Measurements from ENCODE around the gene RAB32.
"Not testable (repeated sequence)": the region's sequence is repeated elsewhere in the genome, so short reads cannot be mapped to it uniquely, and the experiment has no call there.

The RAB32 gene

GRCh38 chr6:146551545-146551944 is 7.9 kb downstream of the RAB32 start:
- Histone ChIP-seq H3K27me3 (ENCODE audit: low read depth) (no peaks in the 10 kb centered on the region), H3K9me3 (no peaks in the 10 kb centered on the region), H3K4me3 (no peak overlapping the region), H3K4me1 (no peaks in the 10 kb centered on the region), H3K36me3 (replicated peaks) (no peaks in the 10 kb centered on the region)
- in situ Hi-C loops (cut with MboI; ENCODE audit: low sequenced_read_pairs), result no loop called here
- DNase-seq (ENCODE audit: low spot score in 2 of 2), result no peak

- H3K36me3 ChIP-seq (replicated peaks), result no peaks in the 10 kb centered on the region
- in situ Hi-C loops (cut with MboI; ENCODE audit: low sequenced_read_pairs), result no loop called here
Measured at GRCh38 chr6:146553377-146554135, 9.9 kb downstream of the RAB32 start.

GRCh38 chr6:146560607-146561006 is 17.0 kb downstream of the RAB32 start:
- Histone ChIP-seq H3K36me3 (replicated peaks) (no peaks in the 10 kb centered on the region), H3K4me1 (no peaks in the 10 kb centered on the region), H3K27me3 (ENCODE audit: low read depth) (0 out of 2 replicates have a peak, but pooled peaks cover 6% of the 10 kb centered on the region), H3K9me3 (no peaks in the 10 kb centered on the region), H3K4me3 (no peak overlapping the region)
- no peak for DNase-seq (ENCODE audit: low spot score in 2 of 2)
- in situ Hi-C loops (cut with MboI; ENCODE audit: low sequenced_read_pairs), result no loop called here

More at GRCh38 chr6:146553377-146554135, 9.9 kb downstream of the RAB32 start:
- Histone ChIP-seq H3K9me3 (no peaks in the 10 kb centered on the region), H3K27me3 (ENCODE audit: low read depth) (no peaks in the 10 kb centered on the region), H3K4me1 (no peaks in the 10 kb centered on the region), H3K4me3 (no peak overlapping the region)
- no peak for DNase-seq (ENCODE audit: low spot score in 2 of 2)

- H3K9me3 ChIP-seq; H3K4me1 ChIP-seq; DNase-seq (ENCODE audit: low spot score in 2 of 2); H3K27me3 ChIP-seq (ENCODE audit: low read depth); H3K4me3 ChIP-seq; H3K36me3 ChIP-seq (replicated peaks); in situ Hi-C loops (cut with MboI; ENCODE audit: low sequenced_read_pairs): not testable (repeated sequence)
Measured at GRCh38 chr6:146566661-146567060, 23.0 kb downstream of the RAB32 start.

GRCh38 chr6:146568619-146569018 is 25.0 kb downstream of the RAB32 start:
- in situ Hi-C loops (cut with MboI; ENCODE audit: low sequenced_read_pairs); H3K9me3 ChIP-seq; H3K36me3 ChIP-seq (replicated peaks); H3K27me3 ChIP-seq (ENCODE audit: low read depth); H3K4me3 ChIP-seq; H3K4me1 ChIP-seq; DNase-seq (ENCODE audit: low spot score in 2 of 2): not testable (repeated sequence)

- in situ Hi-C loops (cut with MboI; ENCODE audit: low sequenced_read_pairs), result no loop called here
- no peaks in the 10 kb centered on the region for H3K4me1 ChIP-seq
- H3K36me3 ChIP-seq (replicated peaks), result no peaks in the 10 kb centered on the region
- no peak for DNase-seq (ENCODE audit: low spot score in 2 of 2)
- no peak overlapping the region for H3K4me3 ChIP-seq
- H3K27me3 ChIP-seq (ENCODE audit: low read depth), result no peaks in the 10 kb centered on the region
- no peaks in the 10 kb centered on the region for H3K9me3 ChIP-seq
Measured at GRCh38 chr6:146574211-146574610, 30.6 kb downstream of the RAB32 start.

- Histone ChIP-seq H3K36me3 (replicated peaks) (no peaks in the 10 kb centered on the region), H3K4me3 (no peak overlapping the region), H3K27me3 (ENCODE audit: low read depth) (no peaks in the 10 kb centered on the region), H3K4me1 (no peaks in the 10 kb centered on the region), H3K9me3 (no peaks in the 10 kb centered on the region)
- no peak for DNase-seq (ENCODE audit: low spot score in 2 of 2)
- in situ Hi-C loops (cut with MboI; ENCODE audit: low sequenced_read_pairs), result no loop called here
Measured at GRCh38 chr6:146578054-146578453, 34.4 kb downstream of the RAB32 start.

GRCh38 chr6:146581968-146582367 is 38.3 kb downstream of the RAB32 start:
- no peaks in the 10 kb centered on the region for H3K4me1 ChIP-seq
- no peaks in the 10 kb centered on the region for H3K9me3 ChIP-seq
- H3K36me3 ChIP-seq (replicated peaks), result no peaks in the 10 kb centered on the region
- H3K27me3 ChIP-seq (ENCODE audit: low read depth), result no peaks in the 10 kb centered on the region
- DNase-seq (ENCODE audit: low spot score in 2 of 2), result no peak
- H3K4me3 ChIP-seq, result no peak overlapping the region
- in situ Hi-C loops (cut with MboI; ENCODE audit: low sequenced_read_pairs), result no loop called here

- Histone ChIP-seq H3K27me3 (ENCODE audit: low read depth) (no peaks in the 10 kb centered on the region), H3K9me3 (no peaks in the 10 kb centered on the region), H3K36me3 (replicated peaks) (no peaks in the 10 kb centered on the region), H3K4me3 (no peak overlapping the region), H3K4me1 (no peaks in the 10 kb centered on the region)
- in situ Hi-C loops (cut with MboI; ENCODE audit: low sequenced_read_pairs), result no loop called here
- peak in 1 of 2 experiments; percentile 8 for DNase-seq (ENCODE audit: low spot score in 2 of 2)
Measured at GRCh38 chr6:146582857-146583256, 39.2 kb downstream of the RAB32 start.

GRCh38 chr6:146583966-146584365 is 40.3 kb downstream of the RAB32 start:
- Histone ChIP-seq H3K36me3 (replicated peaks) (no peaks in the 10 kb centered on the region), H3K27me3 (ENCODE audit: low read depth) (no peaks in the 10 kb centered on the region), H3K9me3 (no peaks in the 10 kb centered on the region), H3K4me3 (no peak overlapping the region), H3K4me1 (no peaks in the 10 kb centered on the region)
- in situ Hi-C loops (cut with MboI; ENCODE audit: low sequenced_read_pairs), result no loop called here
- no peak for DNase-seq (ENCODE audit: low spot score in 2 of 2)

- Histone ChIP-seq H3K4me1 (no peaks in the 10 kb centered on the region), H3K9me3 (no peaks in the 10 kb centered on the region), H3K27me3 (ENCODE audit: low read depth) (no peaks in the 10 kb centered on the region; the same call in 1 of the 2 replicates), H3K4me3 (no peak overlapping the region), H3K36me3 (replicated peaks) (no peaks in the 10 kb centered on the region)
- in situ Hi-C loops (cut with MboI; ENCODE audit: low sequenced_read_pairs), result no loop called here
- DNase-seq (ENCODE audit: low spot score in 2 of 2), result no peak
Measured at GRCh38 chr6:146587459-146587858, 43.8 kb downstream of the RAB32 start.

GRCh38 chr6:146590492-146590891 is 46.9 kb downstream of the RAB32 start:
- no peaks in the 10 kb centered on the region for H3K4me1 ChIP-seq
- DNase-seq (ENCODE audit: low spot score in 2 of 2), result no peak
- in situ Hi-C loops (cut with MboI; ENCODE audit: low sequenced_read_pairs), result no loop called here

GRCh38 chr6:146592451-146592850 is 48.8 kb downstream of the RAB32 start:
- in situ Hi-C loops (cut with MboI; ENCODE audit: low sequenced_read_pairs), result no loop called here
- H3K9me3 ChIP-seq, result no peaks in the 10 kb centered on the region
- no peaks in the 10 kb centered on the region for H3K36me3 ChIP-seq (replicated peaks)
- no peak for DNase-seq (ENCODE audit: low spot score in 2 of 2)
- H3K4me1 ChIP-seq, result no peaks in the 10 kb centered on the region
- no peak overlapping the region for H3K4me3 ChIP-seq
- no peaks in the 10 kb centered on the region; the same call in 1 of the 2 replicates for H3K27me3 ChIP-seq (ENCODE audit: low read depth)

More at GRCh38 chr6:146590492-146590891, 46.9 kb downstream of the RAB32 start:
- H3K36me3 ChIP-seq (replicated peaks), result no peaks in the 10 kb centered on the region
- no peak overlapping the region for H3K4me3 ChIP-seq
- no peaks in the 10 kb centered on the region for H3K9me3 ChIP-seq
- no peaks in the 10 kb centered on the region; the same call in 1 of the 2 replicates for H3K27me3 ChIP-seq (ENCODE audit: low read depth)

GRCh38 chr6:146593986-146594385 is 50.4 kb downstream of the RAB32 start:
- in situ Hi-C loops (cut with MboI; ENCODE audit: low sequenced_read_pairs), result no loop called here
- no peak for DNase-seq (ENCODE audit: low spot score in 2 of 2)

More at GRCh38 chr6:146593986-146594385, 50.4 kb downstream of the RAB32 start:
- Histone ChIP-seq H3K27me3 (ENCODE audit: low read depth) (no peaks in the 10 kb centered on the region; the same call in 1 of the 2 replicates), H3K9me3 (no peaks in the 10 kb centered on the region), H3K4me3 (no peak overlapping the region), H3K4me1 (no peaks in the 10 kb centered on the region), H3K36me3 (replicated peaks) (no peaks in the 10 kb centered on the region)

Measured in HAP-1 (cell line).